ENCODE measurements around the gene P2RX2. TPM values are rescaled to one million over a fixed set of nuclear protein-coding genes. Genes with fewer than 3 reads are reported as not detected.

The P2RX2 gene
- total and polyA plus RNA-seq, 3 donors from 2014 or later, result 2.2 to 3.0 (median 2.7) TPM

DNA sequence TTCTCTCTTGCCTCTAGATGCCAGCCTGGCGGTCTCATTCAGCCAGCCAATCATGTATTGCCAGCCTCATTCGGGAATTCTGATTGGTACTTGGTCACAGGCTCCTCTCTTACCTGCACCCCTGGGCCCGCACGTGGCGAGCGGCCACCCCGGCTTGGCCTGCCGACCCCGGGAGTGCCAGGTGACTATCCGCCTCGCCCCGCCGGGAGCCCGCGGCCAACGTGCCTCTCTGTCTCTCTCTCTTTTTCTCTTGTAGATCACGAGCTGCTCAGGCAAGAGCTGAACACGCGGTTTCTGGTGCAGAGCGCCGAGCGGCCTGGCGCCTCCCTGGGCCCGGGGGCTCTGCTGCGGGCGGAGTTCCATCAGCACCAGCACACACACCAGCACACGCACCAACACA lies 47.5 kb upstream of the P2RX2 start:
- Histone ChIP-seq H3K4me3 (no peak overlapping the region), H3K4me1 (peaks cover 7% of the 10 kb centered on the region), H3K9me3 (no peaks in the 10 kb centered on the region), H3K36me3 (ENCODE audit: low read depth, missing control alignments) (no peaks in the 10 kb centered on the region), H3K27ac (no peak overlapping the region), H3K27me3 (no peaks in the 10 kb centered on the region)
- 94 to 96% methylated on average over 24 to 27 of the region's 27 CpGs for WGBS, 2 donors
- no peak for DNase-seq
- TF ChIP-seq POLR2A (IDR thresholded peaks at IDR 0.05), result no peak
- TF ChIP-seq CTCF (IDR thresholded peaks at IDR 0.05), result no peak
- intact Hi-C loops (cut with DNase I; ENCODE audit: low total_unique reads), result no loop called here

GRCh38 chr12:132571598-132571997 lies 47.0 kb upstream of the P2RX2 start:
- H3K36me3 ChIP-seq (ENCODE audit: low read depth, missing control alignments), result no peaks in the 10 kb centered on the region
- no peak for TF ChIP-seq CTCF (IDR thresholded peaks at IDR 0.05)
- TF ChIP-seq POLR2A (IDR thresholded peaks at IDR 0.05), result no peak
- H3K9me3 ChIP-seq, result no peaks in the 10 kb centered on the region
- no peak overlapping the region for H3K4me3 ChIP-seq
- H3K4me1 ChIP-seq, result peaks cover 7% of the 10 kb centered on the region
- H3K27ac ChIP-seq, result no peak overlapping the region
- no peak for DNase-seq
- intact Hi-C loops (cut with DNase I; ENCODE audit: low total_unique reads), result no loop called here
- no peaks in the 10 kb centered on the region for H3K27me3 ChIP-seq
- WGBS, 2 donors, result 89% methylated on average over 20 of the region's 20 CpGs; no CpG with 5 or more reads in 1 of the 2 donors

DNA sequence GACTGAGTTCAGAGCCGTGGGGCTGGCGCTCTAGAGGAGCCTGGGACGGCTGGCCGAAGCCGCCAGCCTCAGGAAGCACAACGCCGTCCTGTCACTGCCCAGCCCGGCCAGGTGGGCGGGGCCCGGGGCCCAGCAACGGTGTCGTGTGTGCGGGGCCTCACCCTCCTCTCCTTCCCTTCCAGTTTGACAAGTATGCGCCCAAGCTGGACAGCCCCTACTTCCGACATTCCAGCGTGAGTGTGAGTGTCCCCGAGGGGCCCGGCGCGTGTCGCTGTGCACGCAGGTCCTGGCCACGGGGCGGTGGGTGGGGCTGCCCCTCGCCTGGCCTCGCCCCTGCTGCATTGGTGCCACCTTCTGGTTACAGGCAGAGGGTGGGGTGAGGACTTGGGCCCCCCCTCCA lies 46.5 kb upstream of the P2RX2 start:
- Histone ChIP-seq H3K36me3 (ENCODE audit: low read depth, missing control alignments) (no peaks in the 10 kb centered on the region), H3K27ac (peak overlapping the region in 1 of 2 donors; percentile 17), H3K9me3 (no peaks in the 10 kb centered on the region), H3K27me3 (no peaks in the 10 kb centered on the region), H3K4me3 (no peak overlapping the region), H3K4me1 (peaks cover 7% of the 10 kb centered on the region)
- whole genome bisulfite sequencing, 2 donors, result 84 to 94% methylated on average over 7 to 26 of the region's 26 CpGs
- no peak for TF ChIP-seq CTCF (IDR thresholded peaks at IDR 0.05)
- TF ChIP-seq POLR2A (IDR thresholded peaks at IDR 0.05), result no peak
- DNase-seq, result no peak
- intact Hi-C loops (cut with DNase I; ENCODE audit: low total_unique reads), result no loop called here

DNA sequence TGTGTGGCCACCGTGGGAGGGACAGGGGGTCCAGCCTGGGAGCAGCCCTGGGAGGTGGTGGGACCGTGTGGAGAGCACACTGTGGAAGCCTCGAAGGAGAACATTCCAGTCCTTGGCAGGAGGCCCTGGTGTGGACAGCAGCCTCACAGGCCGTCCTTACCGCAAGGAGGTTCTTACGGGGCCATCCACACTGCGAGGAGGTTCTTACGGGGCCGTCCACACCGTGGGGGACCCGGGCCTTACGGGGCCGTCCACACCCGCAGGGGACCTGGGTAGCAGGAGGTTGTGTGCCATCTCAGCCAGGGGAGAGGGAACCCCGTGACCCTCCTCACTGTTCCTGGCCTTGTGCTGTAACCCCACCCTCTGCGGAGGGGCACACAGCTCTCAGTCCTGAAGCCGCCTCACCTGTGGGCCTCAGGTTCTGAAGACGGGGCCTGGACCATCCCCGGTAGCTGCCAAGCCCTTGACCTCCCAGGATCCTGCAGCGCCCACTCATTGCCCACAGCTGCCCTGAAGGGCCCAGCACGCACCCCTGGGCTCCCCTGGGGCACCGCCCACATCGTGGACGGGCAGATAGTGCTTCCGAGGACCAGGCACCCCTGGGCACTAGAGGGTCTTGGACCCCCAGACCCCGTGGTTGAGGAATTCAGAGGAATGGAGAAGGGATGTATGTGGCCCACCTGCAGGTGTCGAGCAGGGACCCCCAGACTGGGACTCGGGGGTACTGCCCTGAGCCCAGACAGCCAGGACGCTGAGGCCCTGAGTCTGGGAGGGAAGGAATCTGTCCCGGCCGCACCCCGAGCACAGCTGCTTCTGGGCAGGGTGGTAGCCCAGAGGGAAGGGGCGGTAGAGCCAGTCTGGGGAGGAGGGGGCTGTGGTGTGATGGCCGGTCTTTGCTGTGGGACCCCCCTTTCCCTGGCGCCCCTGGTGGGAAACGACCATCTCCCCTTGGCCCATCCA lies 45.5 kb upstream of the P2RX2 start:
- TF ChIP-seq CTCF (IDR thresholded peaks at IDR 0.05), result no peak
- no peak for TF ChIP-seq POLR2A (IDR thresholded peaks at IDR 0.05)
- Histone ChIP-seq H3K9me3 (no peaks in the 10 kb centered on the region), H3K27me3 (no peaks in the 10 kb centered on the region), H3K27ac (peak overlapping the region in 1 of 2 donors; percentile 17), H3K4me3 (no peak overlapping the region), H3K36me3 (ENCODE audit: low read depth, missing control alignments) (no peaks in the 10 kb centered on the region), H3K4me1 (peaks cover 7% of the 10 kb centered on the region)
- DNase-seq, result peak; percentile 50
- whole genome bisulfite sequencing, 2 donors, result 71 to 78% methylated on average over 16 to 34 of the region's 36 CpGs
- intact Hi-C loops (cut with DNase I; ENCODE audit: low total_unique reads), result no loop called here
